GM12801 (cell line): Measurements from ENCODE around the gene KIAA0319L.

Experiments
- CTCF ChIP-seq: IDR thresholded peaks from one replicate; pipeline ENCODE4 v1.5.1; 2011; ENCODE audit warnings: control low read depth; ENCODE audit not compliant: insufficient read length; ENCODE audit errors: extremely low read depth

Gene KIAA0319L

GRCh38 chr1:35519432-35519831 is 37.8 kb downstream of the KIAA0319L start:
- TF ChIP-seq CTCF: no peak

GRCh38 chr1:35518183-35518582 is 39.0 kb downstream of the KIAA0319L start:
- no peak for TF ChIP-seq CTCF

- no peak for TF ChIP-seq CTCF
Observed at GRCh38 chr1:35511305-35511704, 45.9 kb downstream of the KIAA0319L start.

GRCh38 chr1:35509558-35509957 is 47.6 kb downstream of the KIAA0319L start:
- no peak for TF ChIP-seq CTCF

GRCh38 chr1:35507947-35508346 is 49.3 kb downstream of the KIAA0319L start:
- no peak for TF ChIP-seq CTCF

- no peak for TF ChIP-seq CTCF
Observed at GRCh38 chr1:35506960-35507912, 50.0 kb downstream of the KIAA0319L start.

GRCh38 chr1:35505911-35506798 is 51.0 kb downstream of the KIAA0319L start:
- no peak for TF ChIP-seq CTCF
